Stomach (tissue), 19 donors: ENCODE data around the gene FANCC. TPM values are rescaled to one million over a fixed set of nuclear protein-coding genes. Genes with fewer than 3 reads are reported as not detected.

ENCODE experiments used
- DNase-seq, 2 donors: peaks; one replicate each; pipeline versions ENCODE4 v3.0.0 to v3.0.0-alpha.2; 2013 to 2019
- H3K27ac ChIP-seq, 5 donors: fragments of 200-600 bp in 4 of 5; sonication (generic) in 4 of 5; one replicate each; pipeline ENCODE4 v1.5.1; 2013 to 2019; ENCODE audit warnings: mild to moderate bottlenecking in 1 of 5, moderate library complexity in 1 of 5
- H3K27me3 ChIP-seq, 3 donors: fragments of 200-600 bp; sonication (generic); one replicate each; pipeline ENCODE4 v1.5.1; 2017 to 2019; ENCODE audit warnings: mixed run types in 1 of 3
- H3K36me3 ChIP-seq, 4 donors: fragments of 200-600 bp; sonication (generic); 1 replicate in 3 of 4; 2 replicates in 1 of 4; pipeline ENCODE4 v1.5.1; 2016 to 2019
- H3K4me1 ChIP-seq, 4 donors: fragments of 200-600 bp; sonication (generic); one replicate each; pipeline ENCODE4 v1.5.1; 2016 to 2019
- H3K4me3 ChIP-seq, 4 donors: fragments of 200-600 bp; sonication (generic) in 3 of 4; one replicate each; pipeline ENCODE4 v1.5.1; 2016 to 2019; ENCODE audit warnings: mild to moderate bottlenecking in 1 of 4
- H3K9me3 ChIP-seq, 4 donors: fragments of 200-600 bp; sonication (generic); one replicate each; pipeline ENCODE4 v1.5.1; 2016 to 2019
- CTCF ChIP-seq, 7 experiments: fragments of 450-650 bp in 4 of 7; fragments of 200-600 bp in 3 of 7; sonication (generic) in 3 of 7; IDR thresholded peaks; one replicate each; pipeline ENCODE4 v1.5.1; 2016 to 2019; ENCODE audit warnings: antibody characterized with exemption in 7 of 7, control low read depth in 2 of 7, mild to moderate bottlenecking in 1 of 7
- EP300 ChIP-seq: sonication (generic); formaldehyde crosslinking; IDR thresholded peaks from one replicate; pipeline ENCODE4 v1.6.1; 2017; ENCODE audit warnings: antibody characterized with exemption
- POLR2A ChIP-seq, 4 donors: fragments of 450-650 bp; IDR thresholded peaks; one replicate each; pipeline ENCODE4 v1.6.1; 2016; ENCODE audit warnings: antibody characterized with exemption in 4 of 4, control low read depth in 2 of 4, mild to moderate bottlenecking in 1 of 4, moderate library complexity in 1 of 4
- POLR2AphosphoS5 ChIP-seq, 3 donors: sonication (generic); formaldehyde crosslinking; IDR thresholded peaks; one replicate each; pipeline ENCODE4 v1.6.1; 2016; ENCODE audit warnings: antibody characterized with exemption in 3 of 3
- WGBS, 5 donors: extraction: QIAGEN DNeasy Blood & Tissue Kit in 3 of 5; methylation state at CpG; one replicate each; pipeline versions ENCODE4 v1.1.5 to v1.1.7; 2013 to 2018; 5-methylcytosine and 5-hydroxymethylcytosine counted together
- intact Hi-C: fragments of 100-400 bp; cut with DNase I; formaldehyde crosslinking; loops from one replicate; pipeline ENCODE4 v1.15.1; 2023; ENCODE audit warnings: low total_unique reads
- long read RNA-seq, 10 donors: transcript quantifications; one replicate each; lab custom pipeline, GENCODE V29; 2026
- polyA plus RNA-seq, 3 donors: library from polyadenylated mRNA; stranded (reverse); fragments of 200-250 nt; gene quantifications; one replicate each; pipeline ENCODE4 v1.2.3, GENCODE V29; 2013
- total RNA-seq, 5 donors: library from RNA; depleted of rRNA; stranded (reverse); fragments of >200 nt; gene quantifications; one replicate each; pipeline versions ENCODE4 v1.1.0 to v1.2.3, GENCODE V29; 2014 to 2016
- donor health status: healthy with polysubstance abuse.
- donor health status: Bipolar disorder and iron deficiency.
- donor health status: healthy.

The FANCC gene, protein sequence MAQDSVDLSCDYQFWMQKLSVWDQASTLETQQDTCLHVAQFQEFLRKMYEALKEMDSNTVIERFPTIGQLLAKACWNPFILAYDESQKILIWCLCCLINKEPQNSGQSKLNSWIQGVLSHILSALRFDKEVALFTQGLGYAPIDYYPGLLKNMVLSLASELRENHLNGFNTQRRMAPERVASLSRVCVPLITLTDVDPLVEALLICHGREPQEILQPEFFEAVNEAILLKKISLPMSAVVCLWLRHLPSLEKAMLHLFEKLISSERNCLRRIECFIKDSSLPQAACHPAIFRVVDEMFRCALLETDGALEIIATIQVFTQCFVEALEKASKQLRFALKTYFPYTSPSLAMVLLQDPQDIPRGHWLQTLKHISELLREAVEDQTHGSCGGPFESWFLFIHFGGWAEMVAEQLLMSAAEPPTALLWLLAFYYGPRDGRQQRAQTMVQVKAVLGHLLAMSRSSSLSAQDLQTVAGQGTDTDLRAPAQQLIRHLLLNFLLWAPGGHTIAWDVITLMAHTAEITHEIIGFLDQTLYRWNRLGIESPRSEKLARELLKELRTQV
- total RNA-seq (10 to 100 TPM in 3 of 5 donors, 1 to 10 TPM in 2; 6.2 to 24.5 (median 17.4) TPM), polyA plus RNA-seq (1 to 10 TPM; 3.1 to 6.0 (median 4.0) TPM)
- long read RNA-seq, donor 1: 0 reads
- long read RNA-seq, donor 2, full-length matches to known transcripts: 1 of 1 reads
- long read RNA-seq, donor 2, partial matches to known transcripts: 0 of 1 reads
- long read RNA-seq, donor 2, other reads (novel, unspliced or antisense): 0 of 1 reads
- long read RNA-seq, donor 3, partial matches to known transcripts: 0 of 2 reads
- long read RNA-seq, donor 3, other reads (novel, unspliced or antisense): 0 of 2 reads
- long read RNA-seq, donor 4: 0 reads
- long read RNA-seq, donor 5: 0 reads
- long read RNA-seq, donor 6, partial matches to known transcripts: 0 of 2 reads
- long read RNA-seq, donor 6, other reads (novel, unspliced or antisense): 0 of 2 reads
- long read RNA-seq, donor 7: 0 reads
- long read RNA-seq, donor 8, partial matches to known transcripts: 0 of 1 reads
- long read RNA-seq, donor 8, other reads (novel, unspliced or antisense): 0 of 1 reads
- long read RNA-seq, donor 9, partial matches to known transcripts: 0 of 1 reads
- long read RNA-seq, donor 9, other reads (novel, unspliced or antisense): 0 of 1 reads
- long read RNA-seq, donor 10, full-length matches to known transcripts: 1 of 1 reads
- long read RNA-seq, donor 10, partial matches to known transcripts: 0 of 1 reads
- long read RNA-seq, donor 10, other reads (novel, unspliced or antisense): 0 of 1 reads

GRCh38 chr9:95317119-95317892, at the start of gene FANCC:
Gene FANCC, minus strand, starts transcription at chr9:95317709. Its CDS starts 68,418 bp downstream, at chr9:95249291.
- no peaks in the 10 kb centered on the region for H3K9me3 ChIP-seq
- H3K36me3 ChIP-seq: no peaks in the 10 kb centered on the region
- TF ChIP-seq POLR2AphosphoS5 (IDR thresholded peaks at IDR 0.05) (peak; percentile 42 to 69 (median 50)), EP300 (no peak), CTCF (IDR thresholded peaks at IDR 0.05) (no peak)
- WGBS, 5 donors: 0 to 1% (median 0%) methylated on average over 33 to 89 of the region's 89 CpGs
- H3K4me1 ChIP-seq: peaks cover 0 to 33% (median 13%) of the 10 kb centered on the region in 4 donors
- H3K4me3 ChIP-seq: peak within 1 kb of the TSS; percentile 95 to 97 (median 95)
- intact Hi-C loops: no loop called here
- peak within 1 kb of the TSS; percentile 95 to 99 (median 98) for H3K27ac ChIP-seq
- no peaks in the 10 kb centered on the region for H3K27me3 ChIP-seq
- DNase-seq: peak; percentile 93 to 97

DNA sequence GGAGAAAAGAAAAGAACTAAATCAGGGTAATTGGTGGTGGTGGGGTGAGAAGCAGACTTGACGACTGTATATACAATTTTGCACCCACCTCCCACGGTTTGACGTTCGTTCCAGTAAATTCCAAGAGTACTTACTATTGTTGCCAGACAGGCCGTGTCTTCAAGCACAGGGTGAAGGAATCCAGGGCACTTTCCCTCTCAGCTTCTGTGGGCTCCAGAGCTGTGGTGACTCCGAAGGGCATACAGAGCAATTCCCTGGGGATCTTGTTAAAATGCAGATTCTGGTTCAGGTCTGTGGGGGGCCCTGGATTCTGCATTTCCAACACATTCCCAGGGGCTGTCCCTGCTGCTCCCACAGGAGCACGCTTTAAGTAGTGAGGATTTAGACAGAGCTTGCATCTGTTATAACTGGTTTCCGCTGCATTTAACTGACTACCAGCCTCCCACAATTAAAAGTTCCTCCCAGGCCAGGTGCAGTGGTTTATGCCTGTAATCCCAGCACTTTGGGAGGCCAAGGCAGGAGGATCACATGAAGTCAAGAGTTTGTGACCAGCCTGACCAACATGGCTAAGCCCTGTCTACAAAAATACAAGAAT, 49.3 kb upstream of the FANCC start:
- no peak overlapping the region for H3K4me3 ChIP-seq
- TF ChIP-seq POLR2AphosphoS5 (IDR thresholded peaks at IDR 0.05): no peak
- no peak for TF ChIP-seq POLR2A (IDR thresholded peaks at IDR 0.05)
- no peak for TF ChIP-seq EP300
- TF ChIP-seq CTCF (IDR thresholded peaks at IDR 0.05): no peak
- H3K36me3 ChIP-seq: no peaks in the 10 kb centered on the region
- H3K4me1 ChIP-seq: peaks cover 0 to 15% (median 0%) of the 10 kb centered on the region in 4 donors
- no peak overlapping the region for H3K27ac ChIP-seq
- no peak for DNase-seq
- peaks cover 0 to 7% (median 4%) of the 10 kb centered on the region in 3 donors for H3K27me3 ChIP-seq
- WGBS, 5 donors: 71 to 82% (median 78%) methylated on average over 6 to 8 of the region's 8 CpGs
- intact Hi-C loops: no loop called here
- H3K9me3 ChIP-seq: no peaks in the 10 kb centered on the region

DNA sequence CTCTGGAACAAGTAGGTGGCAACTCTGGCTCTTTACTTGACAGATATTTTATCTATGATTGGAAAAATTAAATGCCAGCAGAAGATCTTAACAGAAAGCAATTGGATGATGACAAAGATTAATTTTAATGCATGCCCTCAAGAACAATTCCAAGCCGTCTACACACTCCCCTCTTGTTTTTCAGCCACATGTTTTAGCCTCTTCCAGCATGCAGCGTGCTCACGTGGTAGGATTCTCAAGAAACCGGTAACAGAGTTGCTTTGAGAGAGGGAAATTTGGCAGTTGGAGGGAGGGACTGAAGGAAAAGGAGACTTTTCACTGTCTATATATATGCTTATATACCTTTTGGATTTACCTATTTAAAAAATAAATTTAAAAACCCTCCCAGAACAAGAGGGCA, 48.3 kb upstream of the FANCC start:
- TF ChIP-seq POLR2A (IDR thresholded peaks at IDR 0.05): no peak
- TF ChIP-seq EP300: no peak
- TF ChIP-seq POLR2AphosphoS5 (IDR thresholded peaks at IDR 0.05): no peak
- no peak for TF ChIP-seq CTCF (IDR thresholded peaks at IDR 0.05)

More for the DNA sequence above, 48.3 kb upstream of the FANCC start:
- Histone ChIP-seq H3K36me3 (no peaks in the 10 kb centered on the region), H3K27ac (no peak overlapping the region), H3K9me3 (no peaks in the 10 kb centered on the region), H3K4me1 (peaks cover 0 to 15% (median 0%) of the 10 kb centered on the region in 4 donors), H3K4me3 (no peak overlapping the region), H3K27me3 (peaks cover 0 to 7% (median 4%) of the 10 kb centered on the region in 3 donors)
- no peak for DNase-seq
- intact Hi-C loops: no loop called here
- 63 to 74% (median 70%) methylated on average over 4 of the region's 4 CpGs for WGBS, 5 donors
